A673 (cell line): Measurements from ENCODE around the gene SYNRG. TPM values are rescaled to one million over a fixed set of nuclear protein-coding genes. Genes with fewer than 3 reads are reported as not detected.

Experiments used
- BruUV-seq: library from RNA; stranded (reverse); fragments of 400-500 nt; replicated peaks from 2 replicates; lab custom pipeline; 2021; lab: Mats Ljungman, UMichigan
- CTCF ChIA-PET: fragments of 300-600 bp; sonication (Branson Sonifier 250); formaldehyde crosslinking; loops from one replicate; lab custom pipeline; 2022; ENCODE audit warnings: antibody characterized with exemption; lab: Charles Lee
- POLR2A ChIA-PET: fragments of 300-600 bp; sonication (Branson Sonifier 250); formaldehyde crosslinking; loops from one replicate; lab custom pipeline; 2022; ENCODE audit warnings: antibody characterized with exemption; ENCODE audit not compliant: low non-redundant PET; lab: Charles Lee
- DNase-seq: peaks from one replicate; pipeline ENCODE4 v3.0.0-alpha.2; 2015; ENCODE audit warnings: low spot score
- H3K27ac ChIP-seq: fragments of 200-600 bp; sonication (generic); 2 replicates; pipeline ENCODE4 v1.5.1; 2016; ENCODE audit warnings: mixed run types, low read depth, mild to moderate bottlenecking, mixed read lengths, antibody characterized with exemption, low read length; ENCODE audit not compliant: poor library complexity, severe bottlenecking
- H3K27me3 ChIP-seq: fragments of 200-600 bp; sonication (generic); replicated peaks from 2 replicates; pipeline ENCODE4 v1.6.1; 2017; ENCODE audit warnings: mixed run types, low read depth, mild to moderate bottlenecking, mixed read lengths, antibody characterized with exemption, low read length; ENCODE audit not compliant: insufficient read depth, poor library complexity
- H3K36me3 ChIP-seq: fragments of 200-600 bp; sonication (generic); 2 replicates; pipeline ENCODE4 v1.6.1; 2016; ENCODE audit warnings: mixed run types, mild to moderate bottlenecking, mixed read lengths, antibody characterized with exemption, low read length; ENCODE audit not compliant: insufficient read depth, poor library complexity, severe bottlenecking
- H3K4me1 ChIP-seq: fragments of 200-600 bp; sonication (generic); 2 replicates; pipeline ENCODE4 v1.6.1; 2017; ENCODE audit warnings: mixed run types, mild to moderate bottlenecking, mixed read lengths, antibody characterized with exemption, low read length; ENCODE audit not compliant: insufficient read depth, poor library complexity, severe bottlenecking
- H3K4me3 ChIP-seq: fragments of 200-600 bp; sonication (generic); 2 replicates; pipeline ENCODE4 v1.5.1; 2016; ENCODE audit warnings: low read depth, mixed run types, mild to moderate bottlenecking, mixed read lengths, low read length; ENCODE audit not compliant: poor library complexity, severe bottlenecking
- H3K9me3 ChIP-seq: fragments of 200-600 bp; sonication (generic); 2 replicates; pipeline ENCODE4 v1.6.1; 2016; ENCODE audit warnings: mixed run types, low read depth, mild to moderate bottlenecking, mixed read lengths, antibody characterized with exemption, low read length; ENCODE audit not compliant: poor library complexity, severe bottlenecking
- EZH2 ChIP-seq: fragments of 200-600 bp; sonication (generic); IDR thresholded peaks from 2 replicates; pipeline ENCODE4 v1.6.1; 2017; ENCODE audit warnings: borderline replicate concordance, low read depth, mild to moderate bottlenecking, mixed read lengths, antibody characterized with exemption, low read length; ENCODE audit not compliant: poor library complexity, severe bottlenecking
- intact Hi-C: fragments of 100-400 bp; cut with micrococcal nuclease; formaldehyde crosslinking; loops from one replicate; pipeline ENCODE4 v1.10.0; 2022; ENCODE audit not compliant: unreplicated experiment
- total RNA-seq: library from RNA; stranded (reverse); gene quantifications from 2 replicates; pipeline ENCODE4 v1.2.3, GENCODE V29; 2021
- TF ChIP-seq, protein P1 (sequence below): fragments of 300-800, 200-600 bp; sonication (generic); conservative IDR thresholded peaks from 2 replicates; pipeline ENCODE4 v1.5.1; 2017; ENCODE audit warnings: low read depth, mild to moderate bottlenecking, antibody characterized with exemption, low read length, moderate library complexity, mixed read lengths

SYNRG gene
- total RNA-seq, 1 experiment from 2014 or later, result 22.5 TPM

DNA sequence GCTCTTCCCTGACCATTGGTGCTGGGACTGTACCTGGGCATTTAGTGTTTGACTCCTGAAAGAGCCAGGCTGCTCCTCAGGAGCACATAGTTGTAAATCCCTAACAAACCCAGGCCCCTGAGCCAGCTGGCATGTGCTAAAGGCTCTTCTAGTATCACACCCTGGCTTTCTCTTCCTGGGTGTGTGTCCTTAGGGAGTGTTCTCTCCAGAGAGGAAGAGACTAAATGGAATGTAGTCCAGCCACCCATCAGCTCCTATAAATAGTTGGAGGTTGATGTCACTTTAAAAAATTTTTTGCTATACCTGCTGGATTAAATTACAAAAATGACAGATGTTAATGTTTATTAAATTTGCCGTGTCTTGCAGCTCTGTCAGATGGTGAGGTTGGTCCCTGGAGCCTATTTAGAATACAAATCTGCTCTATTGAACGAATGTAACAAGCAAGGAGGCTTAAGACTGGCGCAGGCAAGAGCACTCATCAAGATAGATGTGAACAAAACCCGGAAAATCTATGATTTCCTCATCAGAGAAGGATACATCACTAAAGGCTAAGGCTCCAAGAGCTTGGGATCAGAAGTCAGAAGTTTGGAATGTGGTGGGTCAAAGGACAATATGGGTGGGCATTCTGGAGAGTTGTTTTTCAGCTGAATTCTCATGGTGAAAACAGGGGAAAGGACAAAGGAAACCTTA, 132.6 kb downstream of the SYNRG start:
- Histone ChIP-seq H3K4me1 (peaks cover 8% of the 10 kb centered on the region), H3K4me3 (no peak overlapping the region), H3K9me3 (no peaks in the 10 kb centered on the region), H3K27me3 (no peaks in the 10 kb centered on the region), H3K27ac (no peak overlapping the region), H3K36me3 (peaks cover 17% of the 10 kb centered on the region)
- BruUV-seq, result no TSS peak
- CTCF ChIA-PET, result interaction anchor here (0.7 kb wide), 1 partner anchor 57 kb away, joined by 8 read pairs; no protein-coding TSS in a partner anchor
- POLR2A ChIA-PET, result no interaction called here
- no peak for DNase-seq
- TF ChIP-seq, protein P1, sequence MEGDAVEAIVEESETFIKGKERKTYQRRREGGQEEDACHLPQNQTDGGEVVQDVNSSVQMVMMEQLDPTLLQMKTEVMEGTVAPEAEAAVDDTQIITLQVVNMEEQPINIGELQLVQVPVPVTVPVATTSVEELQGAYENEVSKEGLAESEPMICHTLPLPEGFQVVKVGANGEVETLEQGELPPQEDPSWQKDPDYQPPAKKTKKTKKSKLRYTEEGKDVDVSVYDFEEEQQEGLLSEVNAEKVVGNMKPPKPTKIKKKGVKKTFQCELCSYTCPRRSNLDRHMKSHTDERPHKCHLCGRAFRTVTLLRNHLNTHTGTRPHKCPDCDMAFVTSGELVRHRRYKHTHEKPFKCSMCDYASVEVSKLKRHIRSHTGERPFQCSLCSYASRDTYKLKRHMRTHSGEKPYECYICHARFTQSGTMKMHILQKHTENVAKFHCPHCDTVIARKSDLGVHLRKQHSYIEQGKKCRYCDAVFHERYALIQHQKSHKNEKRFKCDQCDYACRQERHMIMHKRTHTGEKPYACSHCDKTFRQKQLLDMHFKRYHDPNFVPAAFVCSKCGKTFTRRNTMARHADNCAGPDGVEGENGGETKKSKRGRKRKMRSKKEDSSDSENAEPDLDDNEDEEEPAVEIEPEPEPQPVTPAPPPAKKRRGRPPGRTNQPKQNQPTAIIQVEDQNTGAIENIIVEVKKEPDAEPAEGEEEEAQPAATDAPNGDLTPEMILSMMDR, result no peak
- TF ChIP-seq EZH2, result no peak
- intact Hi-C loops, result no loop called here

DNA sequence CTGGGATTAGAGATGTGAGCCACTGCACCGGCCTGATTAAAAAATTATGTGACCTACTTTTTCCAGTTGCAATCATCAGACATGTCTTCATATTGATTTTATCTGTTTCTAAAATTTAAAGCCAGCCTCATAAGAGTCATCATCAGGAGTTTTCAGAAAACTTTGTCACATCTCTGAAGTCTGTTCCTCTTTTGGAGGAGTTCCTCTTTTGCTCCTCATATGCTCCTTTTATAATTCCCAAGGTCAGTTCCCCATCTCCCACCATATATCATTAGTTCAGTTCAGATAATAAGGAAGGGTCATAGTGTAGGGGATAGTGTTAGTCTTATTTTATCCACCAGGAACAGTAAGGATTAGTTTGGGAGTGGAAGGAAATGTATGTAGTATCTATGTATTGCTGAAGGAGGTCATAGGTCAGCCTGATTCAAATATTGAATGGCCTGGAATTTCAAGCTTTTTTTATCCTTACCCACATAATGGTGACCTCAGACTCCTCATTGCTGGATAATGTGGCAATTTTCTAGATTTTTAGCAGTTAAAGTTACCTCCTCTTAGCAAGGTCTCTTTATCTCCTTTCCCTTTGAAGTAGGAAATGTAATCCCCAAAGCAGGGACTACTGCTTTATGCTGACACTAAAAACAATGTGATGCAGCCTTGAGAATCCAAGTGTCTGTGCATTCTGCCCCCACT, 133.3 kb downstream of the SYNRG start:
- no TSS peak for BruUV-seq
- Histone ChIP-seq H3K4me3 (no peak overlapping the region), H3K9me3 (no peaks in the 10 kb centered on the region), H3K27ac (no peak overlapping the region), H3K27me3 (no peaks in the 10 kb centered on the region), H3K36me3 (peaks cover 17% of the 10 kb centered on the region), H3K4me1 (peaks cover 8% of the 10 kb centered on the region)
- no peak for TF ChIP-seq EZH2
- TF ChIP-seq, protein P1, result no peak
- intact Hi-C loops, result no loop called here
- ChIA-PET POLR2A (no interaction called here), CTCF (no interaction called here)
- DNase-seq, result no peak

DNA sequence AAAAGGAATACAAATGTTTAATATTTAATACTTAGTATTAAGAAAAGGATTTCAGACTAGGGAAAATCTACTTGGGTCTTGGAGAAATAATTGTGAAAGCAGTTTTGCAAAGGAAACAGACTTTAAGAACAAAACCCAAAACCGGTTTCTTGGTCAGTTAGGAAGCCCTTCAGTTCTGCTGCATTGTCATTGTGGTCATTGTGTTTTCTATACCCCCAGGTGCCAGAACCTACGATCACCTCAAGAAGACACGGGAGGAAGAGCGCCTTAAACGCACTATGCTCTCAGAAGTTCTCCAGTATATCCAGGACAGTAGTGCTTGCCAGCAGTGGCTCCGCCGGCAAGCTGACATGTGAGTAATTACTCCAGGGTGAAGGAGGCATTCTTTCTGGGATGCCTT, 139.0 kb downstream of the SYNRG start:
- BruUV-seq, result no TSS peak
- Histone ChIP-seq H3K27me3 (no peaks in the 10 kb centered on the region), H3K27ac (no peak overlapping the region), H3K4me1 (no peaks in the 10 kb centered on the region), H3K36me3 (peaks cover 24% of the 10 kb centered on the region), H3K4me3 (no peak overlapping the region), H3K9me3 (no peaks in the 10 kb centered on the region)
- ChIA-PET CTCF (no interaction called here), POLR2A (no interaction called here)
- no peak for DNase-seq
- TF ChIP-seq EZH2, result no peak
- TF ChIP-seq, protein P1, result no peak
- intact Hi-C loops, result no loop called here
